Measurements from ENCODE around the gene MYOM3. TPM values are rescaled to one million over a fixed set of nuclear protein-coding genes. Genes with fewer than 3 reads are reported as not detected.

The MYOM3 gene
- total and polyA plus RNA-seq, 2 of the 13 experiments (the other 11 are each of a cell fraction or from before 2014, with no cell fraction given) = 5.8 to 15.3 TPM

- TF ChIP-seq ZBTB40 (IDR thresholded peaks at IDR 0.05) (no peak), ZBTB40 (CRISPR knock-in tag; IDR thresholded peaks at IDR 0.05) (no peak), ZNF772 (CRISPR knock-in tag; IDR thresholded peaks at IDR 0.05) (peak; percentile 60), ZNF788 (CRISPR knock-in tag; IDR thresholded peaks at IDR 0.05; ENCODE audit: borderline replicate concordance) (peak; percentile 68; the same call in 1 of the 2 replicates), ZMAT3 (CRISPR knock-in tag; conservative IDR thresholded peaks at IDR 0.05) (0 out of 2 replicates have a peak, but pooled peaks have one; percentile 40), ZNF720 (CRISPR knock-in tag; IDR thresholded peaks at IDR 0.05) (no peak), SNAPC5 (CRISPR knock-in tag; IDR thresholded peaks at IDR 0.05; ENCODE audit: borderline replicate concordance) (no peak), KDM5B (CRISPR knock-in tag; IDR thresholded peaks at IDR 0.05; ENCODE audit: borderline replicate concordance) (no peak; the same call in 1 of the 2 replicates), ZNF407 (CRISPR knock-in tag; IDR thresholded peaks at IDR 0.05; ENCODE audit: not compliant biosample characterization) (no peak)
Measured at GRCh38 chr1:24118410-24119242, 6.7 kb upstream of the MYOM3 start (continued).

All from HepG2 (cell line).